Lower leg skin (tissue), 3 donors: ENCODE results near the gene UGT1A4.

ENCODE experiments used
- CTCF ChIP-seq, 3 donors: fragments of 450-650 bp; IDR thresholded peaks; one replicate each; pipeline ENCODE4 v1.5.1; 2016; ENCODE audit warnings: antibody characterized with exemption in 3 of 3, mild to moderate bottlenecking in 3 of 3, moderate library complexity in 2 of 3
- POLR2A ChIP-seq, 2 donors: fragments of 450-650 bp; IDR thresholded peaks; one replicate each; pipeline ENCODE4 v1.6.1; 2016 to 2017; ENCODE audit warnings: antibody characterized with exemption in 2 of 2, mild to moderate bottlenecking in 1 of 2, moderate library complexity in 1 of 2

- TF ChIP-seq POLR2A (IDR thresholded peaks at IDR 0.05), result no peak
- TF ChIP-seq CTCF (IDR thresholded peaks at IDR 0.05), result no peak
Measured at GRCh38 chr2:233802132-233802815, 83.7 kb downstream of the UGT1A4 start.
